K562 (cell line): ENCODE results near the gene ZNF865. TPM values are rescaled to one million over a fixed set of nuclear protein-coding genes. Genes with fewer than 3 reads are reported as not detected.

Source experiments
- ARHGAP35 ChIP-seq: fragments of 450-650 bp; IDR thresholded peaks from 2 replicates; pipeline ENCODE4 v1.6.1; 2018; ENCODE audit not compliant: partially characterized antibody
- CEBPG ChIP-seq, 3 experiments: fragments of 200-800 bp in 1 of 3; sonication (Bioruptor generic) in 1 of 3; sonication (generic) in 1 of 3; formaldehyde crosslinking in 1 of 3; IDR thresholded peaks in 2 of 3; conservative IDR thresholded peaks in 1 of 3; 2 replicates each; pipeline versions ENCODE4 v1.6.1 to v1.8.0; 2016 to 2022; ENCODE audit warnings: missing compliant biosample characterization in 2 of 3, missing genetic modification characterization in 2 of 3, mild to moderate bottlenecking in 1 of 3, missing genetic modification reagents in 1 of 3
- CHD2 ChIP-seq: IDR thresholded peaks from 2 replicates; pipeline ENCODE4 v1.6.1; 2011; ENCODE audit warnings: low read depth, low read length
- CREM ChIP-seq: IDR thresholded peaks from 2 replicates; pipeline ENCODE4 v1.6.1; 2014; ENCODE audit warnings: antibody characterized with exemption, low read depth
- ESRRA ChIP-seq: fragments of 450-650 bp; IDR thresholded peaks from 2 replicates; pipeline ENCODE4 v1.6.1; 2014; ENCODE audit warnings: low read depth, mild to moderate bottlenecking, moderate library complexity, borderline replicate concordance
- HDGF ChIP-seq: fragments of 450-650 bp; IDR thresholded peaks from 2 replicates; pipeline ENCODE4 v1.6.1; 2016
- HNRNPH1 ChIP-seq: fragments of 200-400 bp; formaldehyde crosslinking; optimal IDR thresholded peaks from 2 replicates; pipeline ENCODE3; 2017; ENCODE audit warnings: low read depth, mild to moderate bottlenecking, low read length, moderate library complexity
- ILK ChIP-seq: fragments of 450-650 bp; IDR thresholded peaks from 2 replicates; pipeline ENCODE4 v1.6.1; 2016; ENCODE audit warnings: missing genetic modification characterization, low read depth, mild to moderate bottlenecking, missing compliant biosample characterization, moderate library complexity, borderline replicate concordance
- KLF16 ChIP-seq: IDR thresholded peaks from 2 replicates; pipeline ENCODE4 v1.6.1; 2016; ENCODE audit warnings: antibody characterized with exemption
- MCM3 ChIP-seq: fragments of 450-650 bp; IDR thresholded peaks from 2 replicates; pipeline ENCODE4 v1.6.1; 2016
- NRF1 ChIP-seq, 2 experiments: fragments of 450-650 bp; IDR thresholded peaks in 1 of 2; conservative IDR thresholded peaks in 1 of 2; 2 replicates each; pipeline ENCODE4 v1.6.1; 2014; ENCODE audit warnings: mild to moderate bottlenecking in 2 of 2
- NUFIP1 ChIP-seq: fragments of 450-650 bp; IDR thresholded peaks from 2 replicates; pipeline ENCODE4 v1.6.1; 2018; ENCODE audit not compliant: partially characterized antibody
- RBM17 ChIP-seq: fragments of 200-400 bp; formaldehyde crosslinking; IDR thresholded peaks from 2 replicates; pipeline ENCODE4 v1.6.1; 2017; ENCODE audit warnings: low read depth, mild to moderate bottlenecking, low read length, borderline replicate concordance
- SMARCA4 ChIP-seq: fragments of 450-650 bp; IDR thresholded peaks from 2 replicates; pipeline ENCODE4 v1.6.1; 2016
- STAG1 ChIP-seq: sonication (generic); formaldehyde crosslinking; IDR thresholded peaks from 2 replicates; pipeline ENCODE4 v1.5.0; 2020; ENCODE audit warnings: missing genetic modification reagents, borderline replicate concordance
- TBL1XR1 ChIP-seq, 2 experiments: IDR thresholded peaks; 2 replicates each; pipeline ENCODE4 v1.6.1; 2012; ENCODE audit warnings: improper control_type of control experiment in 2 of 2, low read length in 2 of 2, mild to moderate bottlenecking in 1 of 2
- TBP ChIP-seq: optimal IDR thresholded peaks from 2 replicates; pipeline ENCODE3; 2011; ENCODE audit warnings: low read depth, low read length, improper control_type of control experiment
- ZNF174 ChIP-seq: fragments of 250-450 bp; sonication (Bioruptor Pico); IDR thresholded peaks from 2 replicates; pipeline ENCODE4 v1.4.0; 2020; ENCODE audit warnings: mild to moderate bottlenecking
- ZNF184 ChIP-seq: sonication (generic); formaldehyde crosslinking; IDR thresholded peaks from 2 replicates; pipeline ENCODE4 v1.5.0; 2020; ENCODE audit warnings: missing genetic modification reagents
- ZNF217 ChIP-seq: sonication (generic); formaldehyde crosslinking; IDR thresholded peaks from 2 replicates; pipeline ENCODE4 v1.8.0; 2022; ENCODE audit warnings: mild to moderate bottlenecking, missing genetic modification reagents
- ZNF431 ChIP-seq: sonication (generic); formaldehyde crosslinking; IDR thresholded peaks from 2 replicates; pipeline ENCODE4 v1.8.0; 2022; ENCODE audit warnings: mild to moderate bottlenecking, missing genetic modification reagents
- ZNF583 ChIP-seq: fragments of 250-450 bp; sonication (Bioruptor Pico); IDR thresholded peaks from 2 replicates; pipeline ENCODE4 v1.4.0; 2020
- ZNF780A ChIP-seq: fragments of 250-450 bp; sonication (Bioruptor Pico); IDR thresholded peaks from 2 replicates; pipeline ENCODE4 v1.5.0; 2021; ENCODE audit warnings: mild to moderate bottlenecking
- ZNF79 ChIP-seq: fragments of 250-450 bp; sonication (Bioruptor Pico); IDR thresholded peaks from 2 replicates; pipeline ENCODE4 v1.4.0; 2020; ENCODE audit warnings: low read depth, mild to moderate bottlenecking, moderate library complexity
- polyA plus RNA-seq, 8 experiments: library from polyadenylated mRNA; depleted of rRNA in 4 of 8; stranded (reverse) in 5 of 8; unstranded in 3 of 8; fragments of >200 nt; fragmentation: Nextera tagmentation in 2 of 8; fragmentation: Illumina TruSeq in 1 of 8; extraction: Ambion mirVana in 2 of 8; extraction: Trizol in 1 of 8; gene quantifications; 2 replicates each; pipeline versions ENCODE4 v1.2.1 to v1.2.3, GENCODE V29; 2011 to 2014; ENCODE audit warnings: inconsistent platforms in 1 of 8, missing spikeins in 1 of 8
- total RNA-seq, 7 experiments: library from RNA; depleted of rRNA in 6 of 7; stranded (reverse); fragments of >200 nt in 6 of 7; fragmentation: Illumina TruSeq in 2 of 7; extraction: Trizol in 2 of 7; gene quantifications; 2 replicates each; pipeline versions ENCODE4 v1.2.1 to v1.2.3, GENCODE V29; 2011 to 2021; ENCODE audit warnings: low replicate concordance in 1 of 7
- TF ChIP-seq, protein P1 (sequence below): fragments of 450-650 bp; formaldehyde crosslinking; IDR thresholded peaks from 2 replicates; pipeline ENCODE4 v1.4.0; 2020; ENCODE audit warnings: mild to moderate bottlenecking, moderate library complexity
- TF ChIP-seq, protein P2 (sequence below), 2 experiments: fragments of 450-650 bp; conservative IDR thresholded peaks; 2 replicates each; pipeline ENCODE4 v1.6.1; 2017; ENCODE audit warnings: mild to moderate bottlenecking in 2 of 2, moderate library complexity in 2 of 2
- TF ChIP-seq, protein P3 (sequence below): fragments of 450-650 bp; formaldehyde crosslinking; IDR thresholded peaks from 2 replicates; pipeline ENCODE4 v1.4.0; 2022; ENCODE audit warnings: missing genetic modification characterization

Gene ZNF865
- total and polyA plus RNA-seq, 9 of the 15 experiments (the other 6 are each of a cell fraction or from before 2014, with no cell fraction given) = 0.40 to 18.8 (median 1.6) TPM; not detected in 2

DNA sequence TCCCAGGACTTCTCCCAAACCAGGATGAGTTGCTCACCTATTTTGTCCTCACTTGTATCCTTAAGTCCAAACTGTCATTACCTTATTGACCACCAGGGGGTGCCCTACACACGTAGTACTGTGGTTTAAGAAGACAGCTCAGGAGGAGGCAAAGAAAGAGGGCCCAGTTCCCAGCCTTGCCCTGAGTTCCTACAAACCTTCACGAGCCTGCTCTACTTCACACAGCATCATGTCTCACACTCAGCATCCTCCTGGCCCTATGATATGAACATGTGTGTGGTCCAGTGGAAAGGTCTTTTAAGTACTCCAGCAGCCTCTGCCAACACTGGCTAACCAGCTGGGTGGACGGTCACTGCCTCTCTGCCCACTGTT, 27.0 kb downstream of the ZNF865 start (continued):
- TF ChIP-seq ZNF79 (CRISPR knock-in tag) (no peak), ILK (tag) (no peak), SMARCA4 (no peak), ZNF583 (CRISPR knock-in tag) (no peak), ARHGAP35 (no peak), HDGF (no peak), NRF1 (conservative IDR thresholded peaks at IDR 0.05 in 1 of 2, IDR thresholded peaks at IDR 0.05 in 1 of 2) (0 out of 4 replicates have a peak, but pooled peaks have one; percentile 1 to 19), TBP (peak; percentile 22), ESRRA (peak; percentile 16; the same call in 1 of the 2 replicates), TBL1XR1 (IDR thresholded peaks at IDR 0.05; ENCODE audit: low read length in 2 of 2) (no peak), ZNF431 (no peak), NUFIP1 (no peak), HNRNPH1 (no peak), ZNF780A (CRISPR knock-in tag) (no peak), KLF16 (0 out of 2 replicates have a peak, but pooled peaks have one; percentile 32), ZNF184 (CRISPR knock-in tag) (no peak), CEBPG (CRISPR knock-in tag; IDR thresholded peaks at IDR 0.05) (no peak), CEBPG (tag; conservative IDR thresholded peaks at IDR 0.05 in 1 of 2, IDR thresholded peaks at IDR 0.05 in 1 of 2) (no peak), ZNF174 (no peak), STAG1 (CRISPR knock-in tag) (peak; percentile 54; the same call in 1 of the 2 replicates), CHD2 (no peak), MCM3 (no peak), CREM (0 out of 2 replicates have a peak, but pooled peaks have one; percentile 30), RBM17 (no peak), ZNF217 (no peak)
- TF ChIP-seq, protein P1, sequence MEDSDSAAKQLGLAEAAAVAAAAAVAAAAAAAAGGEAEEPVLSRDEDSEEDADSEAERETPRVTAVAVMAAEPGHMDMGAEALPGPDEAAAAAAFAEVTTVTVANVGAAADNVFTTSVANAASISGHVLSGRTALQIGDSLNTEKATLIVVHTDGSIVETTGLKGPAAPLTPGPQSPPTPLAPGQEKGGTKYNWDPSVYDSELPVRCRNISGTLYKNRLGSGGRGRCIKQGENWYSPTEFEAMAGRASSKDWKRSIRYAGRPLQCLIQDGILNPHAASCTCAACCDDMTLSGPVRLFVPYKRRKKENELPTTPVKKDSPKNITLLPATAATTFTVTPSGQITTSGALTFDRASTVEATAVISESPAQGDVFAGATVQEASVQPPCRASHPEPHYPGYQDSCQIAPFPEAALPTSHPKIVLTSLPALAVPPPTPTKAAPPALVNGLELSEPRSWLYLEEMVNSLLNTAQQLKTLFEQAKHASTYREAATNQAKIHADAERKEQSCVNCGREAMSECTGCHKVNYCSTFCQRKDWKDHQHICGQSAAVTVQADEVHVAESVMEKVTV (CRISPR knock-in tag) = peak; percentile 71
- TF ChIP-seq, protein P2, sequence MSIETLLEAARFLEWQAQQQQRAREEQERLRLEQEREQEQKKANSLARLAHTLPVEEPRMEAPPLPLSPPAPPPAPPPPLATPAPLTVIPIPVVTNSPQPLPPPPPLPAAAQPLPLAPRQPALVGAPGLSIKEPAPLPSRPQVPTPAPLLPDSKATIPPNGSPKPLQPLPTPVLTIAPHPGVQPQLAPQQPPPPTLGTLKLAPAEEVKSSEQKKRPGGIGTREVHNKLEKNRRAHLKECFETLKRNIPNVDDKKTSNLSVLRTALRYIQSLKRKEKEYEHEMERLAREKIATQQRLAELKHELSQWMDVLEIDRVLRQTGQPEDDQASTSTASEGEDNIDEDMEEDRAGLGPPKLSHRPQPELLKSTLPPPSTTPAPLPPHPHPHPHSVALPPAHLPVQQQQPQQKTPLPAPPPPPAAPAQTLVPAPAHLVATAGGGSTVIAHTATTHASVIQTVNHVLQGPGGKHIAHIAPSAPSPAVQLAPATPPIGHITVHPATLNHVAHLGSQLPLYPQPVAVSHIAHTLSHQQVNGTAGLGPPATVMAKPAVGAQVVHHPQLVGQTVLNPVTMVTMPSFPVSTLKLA (conservative IDR thresholded peaks at IDR 0.05) = no peak
- TF ChIP-seq, protein P3, sequence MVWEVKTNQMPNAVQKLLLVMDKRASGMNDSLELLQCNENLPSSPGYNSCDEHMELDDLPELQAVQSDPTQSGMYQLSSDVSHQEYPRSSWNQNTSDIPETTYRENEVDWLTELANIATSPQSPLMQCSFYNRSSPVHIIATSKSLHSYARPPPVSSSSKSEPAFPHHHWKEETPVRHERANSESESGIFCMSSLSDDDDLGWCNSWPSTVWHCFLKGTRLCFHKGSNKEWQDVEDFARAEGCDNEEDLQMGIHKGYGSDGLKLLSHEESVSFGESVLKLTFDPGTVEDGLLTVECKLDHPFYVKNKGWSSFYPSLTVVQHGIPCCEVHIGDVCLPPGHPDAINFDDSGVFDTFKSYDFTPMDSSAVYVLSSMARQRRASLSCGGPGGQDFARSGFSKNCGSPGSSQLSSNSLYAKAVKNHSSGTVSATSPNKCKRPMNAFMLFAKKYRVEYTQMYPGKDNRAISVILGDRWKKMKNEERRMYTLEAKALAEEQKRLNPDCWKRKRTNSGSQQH (CRISPR knock-in tag) = no peak
